DMS153 treated with DMSO at 0.1 percent for 48 hours (cell line): ENCODE data around the gene UQCRHL.
"Not testable (repeated sequence)": the region's sequence is repeated elsewhere in the genome, so short reads cannot be mapped to it uniquely, and the experiment has no call there.

Experiments
- DNase-seq: peaks from one replicate; lab custom pipeline; 2025; ENCODE audit not compliant: unreplicated experiment; lab: John Stamatoyannopoulos, UW

The UQCRHL gene

DNA sequence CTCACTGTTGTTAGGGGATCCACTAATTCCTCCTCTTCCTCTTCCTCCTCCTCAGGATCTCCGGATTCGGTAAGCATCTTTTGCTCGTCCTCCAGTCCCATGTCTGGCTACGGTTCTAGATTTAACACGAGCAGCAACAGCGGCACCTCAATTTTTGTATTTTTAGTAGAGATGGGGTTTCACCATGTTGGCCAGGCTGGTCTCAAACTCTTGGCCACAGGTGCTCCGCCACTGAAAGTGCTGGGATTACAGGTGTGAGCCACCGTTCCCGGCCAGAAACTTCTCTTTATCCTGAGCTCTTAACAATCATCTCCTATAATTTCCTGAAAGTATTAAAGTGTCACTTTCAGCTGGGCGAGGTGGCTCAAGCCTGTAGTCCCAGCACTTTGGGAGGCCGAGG lies at the start of gene UQCRHL:
Gene UQCRHL (minus strand): TSS at position 101 of the 400 bp plus-strand sequence. CDS start 0 bp downstream, at position 101.
- DNase-seq, result not testable (repeated sequence)

DNA sequence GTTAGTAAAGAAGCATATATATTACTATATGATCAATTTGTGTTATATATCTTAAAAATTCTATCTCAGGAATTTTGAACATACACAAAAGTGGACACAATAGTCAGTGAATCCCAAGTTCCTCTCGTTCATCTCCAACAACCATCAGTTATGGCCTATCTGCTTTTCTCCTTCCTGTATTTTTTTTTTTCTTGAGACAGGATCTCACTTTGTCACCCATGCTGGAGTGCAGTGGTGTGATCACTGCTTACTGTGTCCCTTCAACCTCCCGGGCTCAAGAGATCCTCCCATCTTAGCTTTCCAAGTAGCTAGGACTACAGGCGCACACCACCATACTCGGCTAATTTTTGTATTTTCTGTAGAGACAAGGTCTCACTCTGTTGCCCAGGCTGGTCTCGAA lies 49.4 kb upstream of the UQCRHL start:
- DNase-seq, result no peak

GRCh38 chr1:15852828-15853302 lies 45.4 kb upstream of the UQCRHL start:
- no peak for DNase-seq

DNA sequence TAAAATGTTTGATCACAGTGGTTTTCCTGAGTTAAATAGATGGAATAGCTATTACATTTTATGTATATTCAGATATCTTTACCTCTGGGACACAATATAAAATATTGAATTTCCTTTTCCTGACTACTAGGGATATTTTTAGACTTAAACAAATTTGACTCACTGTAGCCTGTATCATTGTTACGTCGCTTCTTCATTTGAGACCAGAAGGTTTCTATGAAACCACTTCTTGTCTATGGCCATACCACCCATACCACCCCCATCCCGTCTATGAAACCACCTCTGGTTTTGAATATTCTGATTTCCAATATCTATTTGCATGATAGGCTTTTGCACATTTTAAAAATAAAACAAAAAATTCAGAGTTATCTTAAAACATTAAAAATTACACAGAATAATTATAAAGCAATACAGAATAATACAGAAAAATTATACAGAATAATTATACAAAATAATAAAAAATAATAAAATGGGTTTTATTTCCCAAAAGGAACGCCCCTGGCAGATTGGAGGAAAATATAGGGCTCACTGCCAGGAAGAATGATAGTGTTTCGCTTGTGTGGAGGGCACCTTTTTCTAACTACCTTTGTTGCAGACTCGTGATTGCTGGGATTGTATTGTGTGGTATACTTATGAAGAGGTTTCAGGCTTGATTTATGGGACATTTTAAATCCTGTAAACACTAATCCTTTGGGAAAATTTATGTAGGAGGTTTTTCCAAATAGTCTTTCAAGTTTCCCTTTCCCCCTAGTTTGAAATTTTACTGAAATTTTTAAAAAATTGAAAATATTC lies 44.8 kb upstream of the UQCRHL start:
- DNase-seq, result no peak

DNA sequence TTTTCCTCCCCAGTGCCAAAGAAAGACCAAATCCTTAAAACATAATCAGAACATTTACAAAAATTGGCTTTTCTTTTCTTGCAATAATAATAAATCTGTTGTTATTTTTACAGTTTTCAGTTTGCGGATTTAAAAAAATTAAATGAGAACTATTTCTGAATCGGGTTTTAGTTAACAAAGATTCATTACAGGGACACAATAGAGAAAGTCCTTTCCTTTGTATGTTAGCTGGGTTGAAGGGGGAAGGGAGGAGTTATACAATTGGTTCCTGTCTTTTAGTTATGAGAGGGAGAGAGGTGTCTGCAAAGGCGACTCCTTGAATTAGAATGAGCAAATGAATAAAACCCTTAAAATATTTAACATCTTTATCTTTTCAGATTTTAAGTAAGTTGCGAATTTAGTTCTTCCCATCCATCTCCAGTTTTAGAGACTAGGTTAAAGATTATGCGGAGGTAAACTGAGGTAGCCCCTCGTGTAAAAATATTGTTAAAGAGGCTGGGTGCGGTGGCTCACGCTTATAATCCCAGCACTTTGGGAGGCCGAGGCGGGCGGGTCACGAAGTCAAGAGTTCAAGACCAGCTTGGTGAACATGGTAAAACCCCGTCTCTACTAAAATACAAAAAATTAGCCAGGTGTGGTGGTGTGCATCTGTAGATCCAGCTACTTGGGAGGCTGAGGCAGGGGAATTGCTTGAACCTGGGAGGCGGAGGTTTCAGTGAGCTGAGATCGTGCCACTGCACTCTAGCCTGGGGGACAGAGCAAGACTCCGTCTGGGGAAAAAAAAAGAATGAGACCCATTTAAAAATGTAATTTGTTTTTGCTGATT lies 44.0 kb upstream of the UQCRHL start:
- DNase-seq, result no peak

GRCh38 chr1:15850471-15851001 lies 43.1 kb upstream of the UQCRHL start:
- DNase-seq, result no peak

GRCh38 chr1:15849775-15850324 lies 42.4 kb upstream of the UQCRHL start:
- peak; percentile 50 for DNase-seq

GRCh38 chr1:15848929-15849774 lies 41.7 kb upstream of the UQCRHL start:
- peak; percentile 87 for DNase-seq

DNA sequence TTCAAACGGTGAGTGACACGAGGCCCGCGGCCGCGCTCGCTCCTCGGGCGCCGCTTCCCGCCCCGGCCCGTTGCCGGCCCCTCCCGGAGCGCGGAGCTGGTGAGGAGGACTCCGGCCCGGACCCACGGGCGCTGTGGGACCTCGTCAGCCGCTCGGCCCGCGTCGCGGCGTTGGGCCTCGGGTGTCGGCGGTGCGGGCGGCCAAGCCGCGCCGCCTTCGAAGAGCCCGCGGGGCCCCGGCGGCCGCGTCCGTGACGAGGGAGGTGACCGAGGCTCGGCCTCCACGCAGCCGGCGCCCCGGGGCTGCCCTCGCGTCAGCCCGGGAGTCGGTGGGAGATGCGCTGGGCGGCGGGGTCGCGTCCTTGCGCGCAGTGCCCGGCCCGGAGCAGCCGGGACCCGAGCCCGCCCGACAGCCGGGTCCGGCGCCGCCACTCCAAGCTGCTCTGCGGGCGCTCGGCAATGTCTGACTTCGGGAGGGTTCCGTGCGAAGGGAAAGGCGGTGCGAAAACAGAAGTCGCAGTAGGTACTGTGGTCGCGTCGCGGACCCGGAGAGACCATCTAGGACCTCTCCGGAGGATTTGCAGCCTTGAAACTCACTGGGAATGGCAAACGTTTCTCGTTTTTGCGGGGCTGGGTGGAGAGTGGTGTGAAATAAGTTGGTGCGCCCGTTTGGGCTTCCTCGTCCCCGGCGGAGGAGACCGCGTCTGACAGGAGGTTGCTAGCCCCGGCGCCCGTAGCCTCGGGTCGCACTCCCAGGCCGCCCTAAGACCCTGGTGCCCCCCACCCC lies 40.9 kb upstream of the UQCRHL start:
- no peak for DNase-seq

DNA sequence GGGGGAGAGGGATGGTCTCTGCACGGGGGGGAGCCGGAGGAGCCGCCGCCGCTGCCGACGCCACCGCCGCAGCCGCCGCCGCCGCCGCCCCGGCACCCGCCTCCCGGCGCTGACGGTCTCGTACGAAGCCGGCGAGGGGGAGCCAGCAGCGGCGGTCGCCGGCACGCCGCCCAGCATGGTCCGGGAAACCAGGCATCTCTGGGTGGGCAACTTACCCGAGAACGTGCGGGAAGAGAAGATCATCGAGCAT lies 40.4 kb upstream of the UQCRHL start:
- DNase-seq, result no peak

DNA sequence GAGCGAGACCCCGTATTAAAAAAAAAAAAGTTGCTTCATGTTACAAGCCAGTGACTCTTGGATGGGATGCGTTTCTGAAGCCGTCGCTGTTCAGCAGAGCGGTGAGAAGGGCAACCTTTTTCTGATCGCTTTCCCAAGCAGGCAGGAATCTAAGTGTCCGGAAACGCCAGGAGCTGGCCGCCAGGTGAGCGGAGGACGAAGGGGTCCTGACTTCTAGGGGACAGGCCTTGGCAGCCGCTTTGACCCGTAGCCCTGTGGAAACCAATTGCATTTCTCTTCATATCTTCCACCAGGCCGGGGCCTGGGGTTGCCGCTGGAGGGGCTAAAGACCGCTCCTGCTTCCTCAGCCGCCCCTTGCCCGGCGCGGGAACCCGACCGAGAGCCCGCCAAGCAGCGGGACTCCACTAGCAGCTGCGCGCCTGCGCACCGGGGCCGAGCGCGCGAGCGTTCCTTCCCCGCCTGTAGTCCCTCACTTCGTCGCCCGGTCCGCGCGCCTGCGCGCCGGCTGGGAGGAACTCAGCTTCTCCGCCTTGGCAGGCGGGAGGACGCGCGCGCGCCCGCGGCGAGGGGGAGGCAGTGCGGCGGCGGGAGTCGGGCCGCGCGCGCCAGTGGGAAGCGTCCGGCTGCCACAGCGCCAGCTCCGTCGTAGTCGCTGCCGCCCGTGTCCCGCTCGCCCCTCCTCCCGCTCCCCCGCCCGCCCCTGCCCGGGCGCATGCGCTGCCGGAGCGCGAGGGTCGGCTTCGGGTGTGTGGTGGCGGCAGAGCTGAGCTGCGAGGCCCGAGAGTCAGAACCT lies 39.8 kb upstream of the UQCRHL start, which contains the start of gene SPEN:
Gene SPEN (plus strand): TSS at position 608 of the 793 bp plus-strand sequence. CDS start 361 bp downstream, outside the sequence.
- DNase-seq, result peak; percentile 97

- not testable (repeated sequence) for DNase-seq
Observed at GRCh38 chr1:15846056-15846455, 38.6 kb upstream of the UQCRHL start.

DNA sequence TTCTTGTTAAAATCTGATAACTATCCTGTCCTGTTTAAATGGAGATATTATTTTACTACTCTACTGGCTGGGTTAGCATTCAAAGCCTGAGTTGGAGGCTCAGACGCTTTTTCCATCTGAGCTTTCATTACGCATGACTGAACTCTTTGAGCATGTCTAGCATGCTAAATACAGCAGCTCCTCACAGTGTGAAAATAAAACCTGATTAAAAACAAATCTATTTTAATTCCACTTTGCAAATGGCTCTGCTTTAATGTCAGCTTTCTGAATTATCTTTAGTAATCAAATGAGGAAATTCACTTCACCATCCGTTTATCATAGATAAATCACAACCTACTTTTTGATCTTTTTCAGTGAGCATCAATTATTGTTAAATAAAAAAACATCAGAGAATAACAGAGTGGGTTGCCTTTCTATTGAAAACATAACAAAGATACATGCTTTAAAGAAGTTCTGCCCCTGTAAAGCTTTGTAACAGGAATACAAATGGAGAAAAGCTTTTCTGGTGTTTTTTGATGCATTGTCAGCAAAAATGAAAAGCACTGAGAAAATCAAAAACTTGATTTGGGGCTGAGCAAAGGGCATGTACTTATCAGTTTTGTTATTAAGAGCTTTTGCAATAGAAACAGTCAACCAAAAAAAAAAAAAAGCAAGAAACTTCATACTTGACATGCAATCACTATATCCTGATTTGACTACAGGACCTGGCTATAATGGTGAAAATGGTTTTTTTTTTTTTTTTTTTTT lies 36.5 kb upstream of the UQCRHL start:
- DNase-seq, result no peak

GRCh38 chr1:15838721-15839120 lies 31.3 kb upstream of the UQCRHL start:
- no peak for DNase-seq

DNA sequence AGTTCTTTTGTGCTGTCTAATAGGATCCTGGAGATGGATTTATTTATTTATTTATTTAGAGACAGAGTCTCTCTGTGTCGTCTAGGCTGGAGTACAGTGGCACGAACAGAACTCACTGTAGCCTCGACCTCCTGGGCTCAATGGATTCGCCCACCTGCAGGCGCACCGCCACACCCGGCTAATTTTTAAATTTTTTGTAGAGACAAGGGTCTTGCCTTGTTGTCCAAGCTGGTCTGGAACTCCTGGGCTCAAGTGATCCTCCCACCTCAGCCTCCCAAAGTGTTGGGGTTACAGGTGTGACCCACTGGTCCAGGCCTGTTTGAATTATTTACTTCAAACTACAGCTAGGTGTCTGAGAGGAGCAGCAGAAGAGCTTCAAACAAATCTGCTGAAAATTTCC lies 30.5 kb upstream of the UQCRHL start:
- DNase-seq, result no peak

GRCh38 chr1:15836772-15837669 lies 29.6 kb upstream of the UQCRHL start:
- DNase-seq, result no peak

DNA sequence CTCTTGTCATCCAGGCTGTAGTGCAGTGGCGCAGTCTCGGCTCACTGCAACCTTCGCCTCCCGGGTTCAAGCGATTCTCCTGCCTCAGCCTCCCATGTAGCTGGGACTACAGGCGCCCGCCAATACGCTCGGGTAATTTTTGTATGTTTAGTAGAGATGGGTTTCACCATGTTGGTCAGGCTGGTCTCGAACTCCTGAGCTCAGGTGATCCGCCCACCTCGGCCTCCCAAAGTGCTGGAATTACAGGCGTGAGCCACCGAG lies 29.0 kb upstream of the UQCRHL start:
- not testable (repeated sequence) for DNase-seq
